Measurements from ENCODE around the gene EFHD2.

- TF ChIP-seq CTCF (IDR thresholded peaks at IDR 0.05) (no peak), POLR2A (IDR thresholded peaks at IDR 0.05) (no peak), POLR2AphosphoS5 (IDR thresholded peaks at IDR 0.05; ENCODE audit: insufficient read depth in 1 of 2, low read depth in 1 of 2) (no peak)
These were observed 35.0 kb downstream of the EFHD2 start for GRCh38 chr1:15444468-15445389.

Data from vagina (tissue), 2 donors.